GM12872 (cell line): ENCODE data around the gene KIAA2012.

Experiments used
- CTCF ChIP-seq: IDR thresholded peaks from 3 replicates; pipeline ENCODE4 v1.5.1; 2011; ENCODE audit warnings: low read depth, mild to moderate bottlenecking, low read length, moderate library complexity; ENCODE audit not compliant: insufficient read depth

Gene KIAA2012

GRCh38 chr2:202090530-202090929 is 17.5 kb downstream of the KIAA2012 start:
- no peak for TF ChIP-seq CTCF

- TF ChIP-seq CTCF = no peak
Observed at GRCh38 chr2:202091476-202091875, 18.4 kb downstream of the KIAA2012 start.

GRCh38 chr2:202094426-202094986 is 21.5 kb downstream of the KIAA2012 start:
- TF ChIP-seq CTCF = no peak

- TF ChIP-seq CTCF = no peak
Observed at GRCh38 chr2:202095235-202095634, 22.2 kb downstream of the KIAA2012 start.

- no peak for TF ChIP-seq CTCF
Observed at GRCh38 chr2:202096736-202097135, 23.7 kb downstream of the KIAA2012 start.

- no peak for TF ChIP-seq CTCF
Observed at GRCh38 chr2:202098291-202098690, 25.2 kb downstream of the KIAA2012 start.

GRCh38 chr2:202099515-202099914 is 26.5 kb downstream of the KIAA2012 start:
- TF ChIP-seq CTCF = no peak

- TF ChIP-seq CTCF = no peak
Observed at GRCh38 chr2:202100176-202100575, 27.1 kb downstream of the KIAA2012 start.
